Upper lobe of left lung (tissue), 4 donors: ENCODE results near the gene GSTT4.

Experiments used
- POLR2A ChIP-seq, 4 donors: fragments of 450-650 bp; IDR thresholded peaks; one replicate each; pipeline ENCODE4 v1.5.1; 2016 to 2017; ENCODE audit warnings: antibody characterized with exemption in 4 of 4, mild to moderate bottlenecking in 2 of 4
- POLR2AphosphoS5 ChIP-seq, 2 donors: sonication (generic); formaldehyde crosslinking; IDR thresholded peaks; one replicate each; pipeline ENCODE4 v1.5.1; 2017; ENCODE audit warnings: antibody characterized with exemption in 2 of 2

DNA sequence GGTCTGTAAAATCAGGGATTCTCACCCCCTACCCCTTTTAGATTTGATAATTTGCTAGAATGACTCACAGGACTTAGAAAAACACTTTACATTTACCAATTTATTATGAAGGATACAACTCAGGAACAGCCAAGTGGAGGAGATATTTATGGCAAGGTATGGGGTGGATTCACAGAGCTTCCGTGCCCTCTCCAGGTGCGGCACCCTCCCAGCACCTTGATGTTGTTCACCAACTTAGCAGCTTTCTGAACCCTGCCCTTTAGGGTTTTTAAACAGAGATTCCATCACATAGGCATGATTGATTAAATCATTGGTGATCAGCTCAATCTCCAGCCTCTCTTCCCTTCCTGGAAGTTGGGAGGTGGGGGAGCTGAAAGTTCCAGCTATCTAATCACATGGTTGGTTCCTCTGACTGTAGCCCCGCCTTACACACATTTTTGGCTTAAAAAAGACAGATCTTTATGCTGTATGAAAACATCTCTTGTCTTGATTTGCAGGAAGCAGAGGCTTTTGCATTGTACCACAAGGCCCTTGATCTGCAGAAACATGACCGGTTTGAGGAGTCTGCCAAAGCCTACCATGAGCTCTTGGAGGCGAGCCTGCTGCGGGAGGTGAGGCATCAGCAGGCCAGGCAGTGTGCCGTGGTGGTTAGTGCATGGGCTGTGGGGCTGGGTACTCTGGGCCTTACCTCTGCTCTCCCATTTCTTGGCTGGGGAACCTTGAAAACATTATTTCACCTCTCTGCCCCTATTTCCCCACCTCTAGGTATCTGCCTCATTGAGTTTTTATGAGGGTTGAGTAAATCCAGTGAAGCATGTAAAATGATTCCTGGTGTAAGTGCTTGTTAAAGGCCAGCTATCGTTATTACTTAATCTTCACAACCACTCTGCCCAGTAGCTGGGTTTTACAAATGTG is 32.9 kb upstream of the GSTT4 start:
- TF ChIP-seq POLR2AphosphoS5 (IDR thresholded peaks at IDR 0.05) (no peak), POLR2A (IDR thresholded peaks at IDR 0.05) (no peak)
